ENCODE results near the gene PDGFRB.

DNA sequence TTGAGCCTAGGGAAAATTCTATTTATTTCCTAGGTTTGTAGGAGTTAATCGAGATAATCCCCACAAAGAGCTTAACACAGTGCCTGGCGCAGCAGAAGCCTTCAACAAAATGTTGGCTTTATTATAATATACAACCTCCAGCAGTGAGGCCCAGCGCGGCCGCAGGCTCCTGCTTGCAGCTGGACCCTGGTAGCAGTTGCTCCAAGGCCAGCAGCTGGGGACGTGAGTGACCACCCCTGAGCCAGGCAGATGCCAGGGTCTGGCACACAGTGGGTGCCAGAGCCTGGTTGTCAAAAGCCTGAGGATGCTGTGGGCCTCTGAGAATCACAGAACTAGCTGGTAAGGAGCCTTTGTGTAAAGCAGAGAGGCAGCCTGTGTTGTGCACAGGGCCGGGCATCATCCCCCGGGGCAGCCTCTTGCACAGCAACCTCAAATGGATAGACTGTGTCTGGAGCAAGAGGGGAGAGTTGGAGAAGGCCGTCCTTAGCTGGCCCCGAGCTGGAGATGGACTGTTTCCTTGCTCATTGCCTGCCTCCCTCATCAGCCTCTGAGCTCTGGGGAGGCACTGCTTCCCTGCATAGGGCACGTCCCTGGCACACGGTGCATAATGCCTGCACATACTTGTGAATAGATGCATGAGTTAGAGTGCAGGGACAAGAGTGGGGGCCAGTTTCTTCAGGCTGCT is 86.5 kb downstream of the PDGFRB start:
- TF ChIP-seq, protein P1, sequence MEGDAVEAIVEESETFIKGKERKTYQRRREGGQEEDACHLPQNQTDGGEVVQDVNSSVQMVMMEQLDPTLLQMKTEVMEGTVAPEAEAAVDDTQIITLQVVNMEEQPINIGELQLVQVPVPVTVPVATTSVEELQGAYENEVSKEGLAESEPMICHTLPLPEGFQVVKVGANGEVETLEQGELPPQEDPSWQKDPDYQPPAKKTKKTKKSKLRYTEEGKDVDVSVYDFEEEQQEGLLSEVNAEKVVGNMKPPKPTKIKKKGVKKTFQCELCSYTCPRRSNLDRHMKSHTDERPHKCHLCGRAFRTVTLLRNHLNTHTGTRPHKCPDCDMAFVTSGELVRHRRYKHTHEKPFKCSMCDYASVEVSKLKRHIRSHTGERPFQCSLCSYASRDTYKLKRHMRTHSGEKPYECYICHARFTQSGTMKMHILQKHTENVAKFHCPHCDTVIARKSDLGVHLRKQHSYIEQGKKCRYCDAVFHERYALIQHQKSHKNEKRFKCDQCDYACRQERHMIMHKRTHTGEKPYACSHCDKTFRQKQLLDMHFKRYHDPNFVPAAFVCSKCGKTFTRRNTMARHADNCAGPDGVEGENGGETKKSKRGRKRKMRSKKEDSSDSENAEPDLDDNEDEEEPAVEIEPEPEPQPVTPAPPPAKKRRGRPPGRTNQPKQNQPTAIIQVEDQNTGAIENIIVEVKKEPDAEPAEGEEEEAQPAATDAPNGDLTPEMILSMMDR (IDR thresholded peaks at IDR 0.05; ENCODE audit: insufficient read depth, low read length) = no peak
- no peak for TF ChIP-seq POLR2AphosphoS5 (IDR thresholded peaks at IDR 0.05; ENCODE audit: low read depth)
- TF ChIP-seq, protein P2, sequence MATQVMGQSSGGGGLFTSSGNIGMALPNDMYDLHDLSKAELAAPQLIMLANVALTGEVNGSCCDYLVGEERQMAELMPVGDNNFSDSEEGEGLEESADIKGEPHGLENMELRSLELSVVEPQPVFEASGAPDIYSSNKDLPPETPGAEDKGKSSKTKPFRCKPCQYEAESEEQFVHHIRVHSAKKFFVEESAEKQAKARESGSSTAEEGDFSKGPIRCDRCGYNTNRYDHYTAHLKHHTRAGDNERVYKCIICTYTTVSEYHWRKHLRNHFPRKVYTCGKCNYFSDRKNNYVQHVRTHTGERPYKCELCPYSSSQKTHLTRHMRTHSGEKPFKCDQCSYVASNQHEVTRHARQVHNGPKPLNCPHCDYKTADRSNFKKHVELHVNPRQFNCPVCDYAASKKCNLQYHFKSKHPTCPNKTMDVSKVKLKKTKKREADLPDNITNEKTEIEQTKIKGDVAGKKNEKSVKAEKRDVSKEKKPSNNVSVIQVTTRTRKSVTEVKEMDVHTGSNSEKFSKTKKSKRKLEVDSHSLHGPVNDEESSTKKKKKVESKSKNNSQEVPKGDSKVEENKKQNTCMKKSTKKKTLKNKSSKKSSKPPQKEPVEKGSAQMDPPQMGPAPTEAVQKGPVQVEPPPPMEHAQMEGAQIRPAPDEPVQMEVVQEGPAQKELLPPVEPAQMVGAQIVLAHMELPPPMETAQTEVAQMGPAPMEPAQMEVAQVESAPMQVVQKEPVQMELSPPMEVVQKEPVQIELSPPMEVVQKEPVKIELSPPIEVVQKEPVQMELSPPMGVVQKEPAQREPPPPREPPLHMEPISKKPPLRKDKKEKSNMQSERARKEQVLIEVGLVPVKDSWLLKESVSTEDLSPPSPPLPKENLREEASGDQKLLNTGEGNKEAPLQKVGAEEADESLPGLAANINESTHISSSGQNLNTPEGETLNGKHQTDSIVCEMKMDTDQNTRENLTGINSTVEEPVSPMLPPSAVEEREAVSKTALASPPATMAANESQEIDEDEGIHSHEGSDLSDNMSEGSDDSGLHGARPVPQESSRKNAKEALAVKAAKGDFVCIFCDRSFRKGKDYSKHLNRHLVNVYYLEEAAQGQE (IDR thresholded peaks at IDR 0.05; ENCODE audit: insufficient replicate concordance, low read depth) = no peak

Data from HL-60 (cell line).